Osteocyte (in vitro differentiated cells): ENCODE measurements around the gene USP34. TPM values are rescaled to one million over a fixed set of nuclear protein-coding genes. Genes with fewer than 3 reads are reported as not detected.

Source experiments
- DNase-seq: peaks from one replicate; pipeline ENCODE4 v3.0.0; 2021; ENCODE audit warnings: mixed read lengths; ENCODE audit not compliant: unreplicated experiment; ENCODE audit errors: extremely low spot score
- H3K27ac Mint-ChIP-seq: one replicate; pipeline ENCODE4 v1.8.0; 2021; ENCODE audit warnings: mild to moderate bottlenecking, mixed read lengths; ENCODE audit not compliant: unreplicated experiment
- H3K27me3 Mint-ChIP-seq: one replicate; pipeline ENCODE4 v1.8.0; 2021; ENCODE audit warnings: mixed read lengths; ENCODE audit not compliant: unreplicated experiment
- H3K36me3 Mint-ChIP-seq: one replicate; pipeline ENCODE4 v1.8.0; 2021; ENCODE audit warnings: mixed read lengths; ENCODE audit not compliant: unreplicated experiment
- H3K4me1 Mint-ChIP-seq: one replicate; pipeline ENCODE4 v1.8.0; 2021; ENCODE audit warnings: mixed read lengths; ENCODE audit not compliant: unreplicated experiment
- H3K4me3 Mint-ChIP-seq: one replicate; pipeline ENCODE4 v1.8.0; 2021; ENCODE audit warnings: mild to moderate bottlenecking, moderate library complexity, mixed read lengths; ENCODE audit not compliant: unreplicated experiment
- H3K9me3 Mint-ChIP-seq: one replicate; pipeline ENCODE4 v1.8.0; 2021; ENCODE audit warnings: mixed read lengths; ENCODE audit not compliant: unreplicated experiment
- CTCF ChIP-seq: fragments of 200-600 bp; sonication (generic); IDR thresholded peaks from 2 replicates; pipeline ENCODE4 v1.5.0; 2021; ENCODE audit warnings: antibody characterized with exemption, mild to moderate bottlenecking, moderate library complexity
- total RNA-seq: library from RNA; stranded (reverse); gene quantifications from 2 replicates; pipeline ENCODE4 v1.2.1, GENCODE V29; 2021

The USP34 gene
- total RNA-seq, 1 donor from 2014 or later: 111 TPM

GRCh38 chr2:61426267-61426897, 44.5 kb downstream of the USP34 start:
- TF ChIP-seq CTCF: peak; percentile 41
- Mint-ChIP-seq H3K27ac (no peak overlapping the region), H3K9me3 (no peaks in the 10 kb centered on the region), H3K4me3 (no peak overlapping the region), H3K27me3 (no peaks in the 10 kb centered on the region), H3K4me1 (peaks cover 16% of the 10 kb centered on the region), H3K36me3 (peaks cover 1% of the 10 kb centered on the region)
- DNase-seq: no peak

DNA sequence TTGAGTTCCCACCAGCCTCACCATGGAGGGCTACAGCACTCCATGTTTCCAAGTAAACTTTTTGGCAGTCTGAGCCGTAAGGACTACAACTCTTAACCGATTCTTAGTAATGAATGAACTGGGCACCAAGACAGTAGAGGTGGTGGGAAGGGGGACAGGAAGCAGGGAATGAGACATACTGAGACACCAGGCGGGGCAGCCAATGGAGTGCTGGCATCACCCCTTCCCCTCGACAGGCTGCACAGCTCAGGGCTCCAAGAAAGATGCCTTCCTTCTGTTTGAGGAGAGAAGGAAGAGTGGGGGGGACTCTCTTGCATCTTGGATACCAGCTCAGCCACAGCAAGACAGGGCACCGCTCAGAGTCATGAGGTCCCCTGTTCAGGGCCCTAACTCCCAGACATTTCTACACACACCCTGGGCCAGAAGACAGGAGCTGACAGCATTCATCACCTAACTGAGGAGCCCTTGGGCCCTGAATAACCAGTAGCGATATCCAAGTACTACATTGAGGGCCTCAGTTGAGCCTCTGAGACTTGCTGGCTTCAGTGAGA, 45.2 kb downstream of the USP34 start:
- no peak for DNase-seq
- no peaks in the 10 kb centered on the region for H3K9me3 Mint-ChIP-seq
- H3K4me1 Mint-ChIP-seq: peaks cover 16% of the 10 kb centered on the region
- H3K36me3 Mint-ChIP-seq: no peaks in the 10 kb centered on the region
- no peak for TF ChIP-seq CTCF
- H3K27ac Mint-ChIP-seq: peak overlapping the region; percentile 3
- H3K4me3 Mint-ChIP-seq: no peak overlapping the region
- no peaks in the 10 kb centered on the region for H3K27me3 Mint-ChIP-seq

- DNase-seq: no peak
- Mint-ChIP-seq H3K27me3 (no peaks in the 10 kb centered on the region), H3K4me1 (peaks cover 23% of the 10 kb centered on the region), H3K4me3 (no peak overlapping the region), H3K27ac (no peak overlapping the region), H3K9me3 (no peaks in the 10 kb centered on the region), H3K36me3 (no peaks in the 10 kb centered on the region)
- TF ChIP-seq CTCF: no peak
Measured at GRCh38 chr2:61423714-61424113, 47.2 kb downstream of the USP34 start.

DNA sequence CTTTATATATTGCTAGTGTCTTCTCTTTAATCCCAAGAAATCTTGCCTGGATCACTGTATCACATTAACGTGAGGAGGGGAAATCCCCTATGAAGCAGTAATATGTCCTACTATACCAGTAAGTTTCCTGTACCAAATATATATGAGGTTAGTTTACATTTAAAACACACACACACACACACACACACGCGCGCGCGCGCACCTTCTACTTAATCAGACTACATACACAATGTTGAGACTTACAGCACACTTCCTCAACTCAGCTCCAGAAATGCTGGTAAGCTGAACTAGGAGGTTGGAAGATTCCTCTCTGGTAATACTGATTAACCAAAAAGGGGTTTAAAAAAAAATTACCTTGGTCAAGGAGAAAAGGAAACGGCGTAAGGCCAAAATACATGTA, 49.3 kb downstream of the USP34 start:
- no peak for DNase-seq
- H3K4me3 Mint-ChIP-seq: no peak overlapping the region
- H3K27me3 Mint-ChIP-seq: no peaks in the 10 kb centered on the region
- no peaks in the 10 kb centered on the region for H3K9me3 Mint-ChIP-seq
- no peaks in the 10 kb centered on the region for H3K36me3 Mint-ChIP-seq
- no peak for TF ChIP-seq CTCF
- H3K27ac Mint-ChIP-seq: no peak overlapping the region
- H3K4me1 Mint-ChIP-seq: peaks cover 20% of the 10 kb centered on the region

- Mint-ChIP-seq H3K27ac (no peak overlapping the region), H3K4me3 (no peak overlapping the region), H3K4me1 (peaks cover 26% of the 10 kb centered on the region), H3K36me3 (no peaks in the 10 kb centered on the region), H3K27me3 (no peaks in the 10 kb centered on the region), H3K9me3 (no peaks in the 10 kb centered on the region)
- no peak for DNase-seq
- no peak for TF ChIP-seq CTCF
Measured at GRCh38 chr2:61420991-61421544, 49.8 kb downstream of the USP34 start.
